Neural progenitor cell (in vitro differentiated cells): ENCODE results near the gene TMEM120B. TPM values are rescaled to one million over a fixed set of nuclear protein-coding genes. Genes with fewer than 3 reads are reported as not detected.
A peak's percentile ranks its signal among the peaks of the same experiment; 100 is the strongest.

Experiments
- DNase-seq: peaks from one replicate; pipeline ENCODE4 v3.0.0-alpha.2; 2016; ENCODE audit warnings: low spot score
- H2AFZ ChIP-seq: fragments of 200-600 bp; sonication (generic); replicated peaks from 2 replicates; pipeline ENCODE4 v1.6.1; 2016; ENCODE audit warnings: antibody characterized with exemption
- H3F3A ChIP-seq: fragments of 200-600 bp; sonication (generic); 2 replicates; pipeline ENCODE4 v1.6.1; 2016; ENCODE audit warnings: antibody characterized with exemption, low read depth
- H3K27ac ChIP-seq: fragments of 200-600 bp; sonication (generic); 2 replicates; pipeline ENCODE4 v1.5.1; 2016; ENCODE audit warnings: mild to moderate bottlenecking
- H3K27me3 ChIP-seq: fragments of 200-600 bp; sonication (generic); 2 replicates; pipeline ENCODE4 v1.6.1; 2016; ENCODE audit warnings: mild to moderate bottlenecking, moderate library complexity
- H3K36me3 ChIP-seq: fragments of 200-600 bp; sonication (generic); 2 replicates; pipeline ENCODE4 v1.5.1; 2016
- H3K4me1 ChIP-seq: fragments of 200-600 bp; sonication (generic); 2 replicates; pipeline ENCODE4 v1.6.1; 2016; ENCODE audit warnings: mixed run types
- H3K4me2 ChIP-seq: fragments of 200-600 bp; sonication (generic); 2 replicates; pipeline ENCODE4 v1.6.1; 2016
- H3K4me3 ChIP-seq: fragments of 200-600 bp; sonication (generic); 2 replicates; pipeline ENCODE4 v1.5.1; 2016
- H3K79me2 ChIP-seq: fragments of 200-600 bp; sonication (generic); 2 replicates; pipeline ENCODE4 v1.6.1; 2016; ENCODE audit warnings: low read depth
- H3K9ac ChIP-seq: fragments of 200-600 bp; sonication (generic); 2 replicates; pipeline ENCODE4 v1.6.1; 2016
- H3K9me3 ChIP-seq: fragments of 200-600 bp; sonication (generic); 2 replicates; pipeline ENCODE4 v1.5.1; 2016; ENCODE audit warnings: low read depth
- H4K20me1 ChIP-seq: fragments of 200-600 bp; sonication (generic); 2 replicates; pipeline ENCODE4 v1.6.1; 2016; ENCODE audit warnings: low read depth
- H3K27ac Mint-ChIP-seq: 3 replicates; pipeline ENCODE4 v1.8.0; 2021; ENCODE audit warnings: mixed read lengths
- H3K27me3 Mint-ChIP-seq: 2 replicates; pipeline ENCODE4 v1.8.0; 2022; ENCODE audit warnings: low read depth, mild to moderate bottlenecking, inconsistent platforms, moderate library complexity, mixed read lengths; ENCODE audit not compliant: insufficient read depth
- H3K36me3 Mint-ChIP-seq: 3 replicates; pipeline ENCODE4 v1.8.0; 2021; ENCODE audit warnings: mixed read lengths
- H3K4me1 Mint-ChIP-seq: 3 replicates; pipeline ENCODE4 v1.8.0; 2021; ENCODE audit warnings: mixed read lengths
- H3K4me3 Mint-ChIP-seq: 3 replicates; pipeline ENCODE4 v1.8.0; 2021; ENCODE audit warnings: mild to moderate bottlenecking, moderate library complexity, mixed read lengths
- H3K9me3 Mint-ChIP-seq: 3 replicates; pipeline ENCODE4 v1.8.0; 2020; ENCODE audit warnings: mixed read lengths
- EZH2 ChIP-seq: fragments of 200-600 bp; sonication (generic); IDR thresholded peaks from 2 replicates; pipeline ENCODE4 v1.6.1; 2017; ENCODE audit warnings: antibody characterized with exemption, mild to moderate bottlenecking, moderate library complexity
- EZH2phosphoT487 ChIP-seq: fragments of 200-600 bp; sonication (generic); IDR thresholded peaks from 2 replicates; pipeline ENCODE4 v1.6.1; 2017; ENCODE audit warnings: antibody characterized with exemption
- total RNA-seq: library from RNA; depleted of rRNA; stranded (reverse); fragments of >200 nt; gene quantifications from 2 replicates; pipeline ENCODE4 v1.2.3, GENCODE V29; 2015; ENCODE audit warnings: low replicate concordance
- TF ChIP-seq, protein P1 (sequence below): fragments of 200-600 bp; sonication (generic); IDR thresholded peaks from 2 replicates; pipeline ENCODE4 v1.5.1; 2017; ENCODE audit warnings: antibody characterized with exemption, mild to moderate bottlenecking

TMEM120B gene
- total RNA-seq, 1 donor from 2014 or later, result 4.7 TPM

DNA sequence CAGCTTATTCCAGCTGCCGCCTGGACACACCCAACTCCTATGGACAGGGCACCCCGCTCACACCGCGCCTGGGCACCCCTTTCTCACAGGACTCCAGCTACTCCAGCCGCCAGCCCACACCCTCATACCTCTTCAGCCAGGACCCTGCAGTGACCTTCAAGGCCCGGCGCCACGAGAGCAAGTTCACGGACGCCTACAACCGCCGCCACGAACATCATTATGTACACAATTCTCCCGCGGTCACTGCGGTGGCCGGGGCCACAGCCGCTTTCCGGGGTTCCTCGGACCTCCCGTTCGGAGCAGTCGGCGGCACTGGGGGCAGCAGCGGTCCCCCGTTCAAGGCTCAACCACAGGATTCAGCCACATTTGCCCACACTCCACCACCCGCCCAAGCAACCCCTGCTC lies 97.2 kb downstream of the TMEM120B start:
- DNase-seq, result no peak
- peaks cover 90% of the 10 kb centered on the region for H3K79me2 ChIP-seq
- Mint-ChIP-seq H3K4me1 (peaks cover 41% of the 10 kb centered on the region), H3K27ac (no peak overlapping the region), H3K9me3 (no peaks in the 10 kb centered on the region), H3K36me3 (peaks cover 20% of the 10 kb centered on the region), H3K27me3 (peaks cover 3% of the 10 kb centered on the region), H3K4me3 (no peak overlapping the region)
- H4K20me1 ChIP-seq, result peaks cover 78% of the 10 kb centered on the region
- H3K36me3 ChIP-seq, result no peaks in the 10 kb centered on the region
- no peak overlapping the region for H3K4me2 ChIP-seq
- H3F3A ChIP-seq, result peaks cover 21% of the 10 kb centered on the region
- H3K27me3 ChIP-seq, result no peaks in the 10 kb centered on the region
- H3K4me3 ChIP-seq, result no peak overlapping the region
- TF ChIP-seq, protein P1, sequence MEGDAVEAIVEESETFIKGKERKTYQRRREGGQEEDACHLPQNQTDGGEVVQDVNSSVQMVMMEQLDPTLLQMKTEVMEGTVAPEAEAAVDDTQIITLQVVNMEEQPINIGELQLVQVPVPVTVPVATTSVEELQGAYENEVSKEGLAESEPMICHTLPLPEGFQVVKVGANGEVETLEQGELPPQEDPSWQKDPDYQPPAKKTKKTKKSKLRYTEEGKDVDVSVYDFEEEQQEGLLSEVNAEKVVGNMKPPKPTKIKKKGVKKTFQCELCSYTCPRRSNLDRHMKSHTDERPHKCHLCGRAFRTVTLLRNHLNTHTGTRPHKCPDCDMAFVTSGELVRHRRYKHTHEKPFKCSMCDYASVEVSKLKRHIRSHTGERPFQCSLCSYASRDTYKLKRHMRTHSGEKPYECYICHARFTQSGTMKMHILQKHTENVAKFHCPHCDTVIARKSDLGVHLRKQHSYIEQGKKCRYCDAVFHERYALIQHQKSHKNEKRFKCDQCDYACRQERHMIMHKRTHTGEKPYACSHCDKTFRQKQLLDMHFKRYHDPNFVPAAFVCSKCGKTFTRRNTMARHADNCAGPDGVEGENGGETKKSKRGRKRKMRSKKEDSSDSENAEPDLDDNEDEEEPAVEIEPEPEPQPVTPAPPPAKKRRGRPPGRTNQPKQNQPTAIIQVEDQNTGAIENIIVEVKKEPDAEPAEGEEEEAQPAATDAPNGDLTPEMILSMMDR, result no peak
- TF ChIP-seq EZH2phosphoT487 (no peak), EZH2 (no peak)
- H3K4me1 ChIP-seq, result peaks cover 32% of the 10 kb centered on the region
- no peaks in the 10 kb centered on the region for H3K9me3 ChIP-seq
- no peak overlapping the region for H3K9ac ChIP-seq
- no peak overlapping the region for H3K27ac ChIP-seq
- H2AFZ ChIP-seq, result no peak overlapping the region

DNA sequence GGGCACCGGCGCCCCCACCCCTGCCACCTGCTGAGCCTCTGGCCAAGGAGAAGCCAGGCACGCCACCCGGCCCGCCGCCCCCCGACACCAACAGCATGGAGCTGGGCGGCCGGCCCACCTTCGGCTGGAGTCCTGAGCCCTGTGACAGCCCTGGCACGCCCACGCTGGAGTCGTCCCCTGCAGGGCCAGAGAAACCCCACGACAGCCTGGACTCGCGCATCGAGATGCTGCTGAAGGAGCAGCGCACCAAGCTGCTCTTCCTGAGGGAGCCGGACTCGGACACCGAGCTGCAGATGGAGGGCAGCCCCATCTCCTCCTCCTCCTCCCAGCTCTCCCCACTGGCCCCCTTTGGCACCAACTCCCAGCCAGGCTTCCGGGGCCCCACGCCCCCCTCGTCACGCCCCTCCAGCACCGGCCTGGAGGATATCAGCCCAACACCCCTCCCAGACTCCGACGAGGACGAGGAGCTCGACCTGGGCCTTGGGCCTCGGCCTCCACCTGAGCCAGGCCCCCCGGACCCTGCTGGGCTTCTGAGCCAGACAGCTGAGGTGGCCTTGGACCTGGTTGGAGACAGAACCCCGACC lies 97.8 kb downstream of the TMEM120B start:
- DNase-seq, result no peak
- H3K27ac Mint-ChIP-seq, result no peak overlapping the region
- Histone ChIP-seq H3K27ac (no peak overlapping the region), H3K9me3 (no peaks in the 10 kb centered on the region), H3K27me3 (no peaks in the 10 kb centered on the region), H3F3A (peaks cover 21% of the 10 kb centered on the region), H2AFZ (no peak overlapping the region), H4K20me1 (peaks cover 73% of the 10 kb centered on the region), H3K79me2 (peaks cover 86% of the 10 kb centered on the region), H3K36me3 (no peaks in the 10 kb centered on the region), H3K4me1 (peaks cover 32% of the 10 kb centered on the region), H3K4me2 (no peak overlapping the region), H3K4me3 (no peak overlapping the region), H3K9ac (no peak overlapping the region)
- H3K27me3 Mint-ChIP-seq, result peaks cover 4% of the 10 kb centered on the region
- no peak overlapping the region for H3K4me3 Mint-ChIP-seq
- TF ChIP-seq EZH2phosphoT487, result no peak
- TF ChIP-seq, protein P1, result no peak
- no peak for TF ChIP-seq EZH2
- peaks cover 22% of the 10 kb centered on the region for H3K36me3 Mint-ChIP-seq
- H3K4me1 Mint-ChIP-seq, result peaks cover 41% of the 10 kb centered on the region
- H3K9me3 Mint-ChIP-seq, result no peaks in the 10 kb centered on the region

DNA sequence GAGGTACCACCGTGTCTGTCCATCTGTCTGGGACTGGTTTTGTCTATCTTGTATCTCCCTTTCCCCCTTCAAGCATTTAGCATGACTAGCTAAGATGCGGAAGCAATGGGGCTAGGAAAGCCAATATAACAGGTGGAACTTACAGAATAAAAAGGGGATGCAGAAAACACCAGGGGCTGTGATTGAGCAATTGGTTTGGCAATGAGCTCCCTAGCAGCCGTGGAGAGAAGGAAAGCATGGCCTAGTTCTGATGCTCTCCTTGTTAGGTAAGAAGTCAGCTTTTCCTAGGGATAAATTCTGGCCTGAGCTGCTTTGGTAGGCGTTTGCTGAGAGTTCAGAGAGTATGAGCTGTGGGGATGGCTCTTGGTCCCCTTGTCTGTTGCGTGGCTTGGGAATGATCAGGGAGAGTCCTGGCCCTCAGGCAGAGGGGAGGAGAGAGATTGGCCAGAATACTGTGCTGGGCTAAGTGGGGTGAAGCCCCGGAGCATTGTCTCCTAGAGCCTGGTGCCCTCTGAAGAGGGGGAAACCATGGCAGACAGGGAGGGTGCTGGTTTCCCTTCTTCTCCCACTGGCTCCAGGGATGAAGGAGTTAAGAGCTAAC lies 98.4 kb downstream of the TMEM120B start:
- Mint-ChIP-seq H3K27me3 (peaks cover 4% of the 10 kb centered on the region), H3K4me1 (peaks cover 37% of the 10 kb centered on the region), H3K4me3 (peak overlapping the region; percentile 73), H3K36me3 (peaks cover 24% of the 10 kb centered on the region), H3K27ac (peak overlapping the region; percentile 57), H3K9me3 (no peaks in the 10 kb centered on the region)
- no peak overlapping the region for H2AFZ ChIP-seq
- H3K79me2 ChIP-seq, result peaks cover 85% of the 10 kb centered on the region
- H3K36me3 ChIP-seq, result no peaks in the 10 kb centered on the region
- peaks cover 67% of the 10 kb centered on the region for H4K20me1 ChIP-seq
- peaks cover 28% of the 10 kb centered on the region for H3K4me1 ChIP-seq
- DNase-seq, result no peak
- H3K27ac ChIP-seq, result peak overlapping the region; percentile 9
- no peaks in the 10 kb centered on the region for H3K9me3 ChIP-seq
- H3K9ac ChIP-seq, result no peak overlapping the region
- no peak for TF ChIP-seq EZH2phosphoT487
- TF ChIP-seq EZH2, result no peak
- peak overlapping the region; percentile 77 for H3K4me2 ChIP-seq
- peaks cover 21% of the 10 kb centered on the region for H3F3A ChIP-seq
- H3K27me3 ChIP-seq, result no peaks in the 10 kb centered on the region
- H3K4me3 ChIP-seq, result peak overlapping the region; percentile 60
